HG03095 (cell line): Measurements from ENCODE around the gene CYP26A1.

Source experiments
- ATAC-seq: cut with Tn5 transposase; IDR thresholded peaks from one replicate; pipeline ENCODE4 v1.9.1; 2021; ENCODE audit warnings: moderate library complexity; ENCODE audit not compliant: unreplicated experiment

Gene CYP26A1

DNA sequence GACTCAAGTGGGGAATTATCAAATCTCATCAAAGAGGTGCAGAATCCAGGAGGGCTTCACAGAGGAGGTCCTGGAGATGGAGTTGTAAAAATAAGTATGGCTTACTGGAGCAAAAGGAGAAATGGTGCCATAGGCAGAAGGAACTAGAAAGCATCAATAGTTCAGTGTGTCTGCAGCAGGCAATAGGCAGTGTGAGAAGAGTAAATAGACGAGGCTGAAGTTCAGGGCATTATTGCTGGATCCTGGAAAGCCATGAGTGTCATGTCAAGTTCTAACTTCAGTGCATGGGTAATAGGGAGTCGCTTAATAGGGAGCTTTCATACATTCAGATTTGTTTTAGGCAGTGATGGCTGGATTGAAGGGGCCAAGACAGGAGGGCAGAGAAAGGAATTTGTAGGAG is 39.3 kb downstream of the CYP26A1 start:
- ATAC-seq: no peak

DNA sequence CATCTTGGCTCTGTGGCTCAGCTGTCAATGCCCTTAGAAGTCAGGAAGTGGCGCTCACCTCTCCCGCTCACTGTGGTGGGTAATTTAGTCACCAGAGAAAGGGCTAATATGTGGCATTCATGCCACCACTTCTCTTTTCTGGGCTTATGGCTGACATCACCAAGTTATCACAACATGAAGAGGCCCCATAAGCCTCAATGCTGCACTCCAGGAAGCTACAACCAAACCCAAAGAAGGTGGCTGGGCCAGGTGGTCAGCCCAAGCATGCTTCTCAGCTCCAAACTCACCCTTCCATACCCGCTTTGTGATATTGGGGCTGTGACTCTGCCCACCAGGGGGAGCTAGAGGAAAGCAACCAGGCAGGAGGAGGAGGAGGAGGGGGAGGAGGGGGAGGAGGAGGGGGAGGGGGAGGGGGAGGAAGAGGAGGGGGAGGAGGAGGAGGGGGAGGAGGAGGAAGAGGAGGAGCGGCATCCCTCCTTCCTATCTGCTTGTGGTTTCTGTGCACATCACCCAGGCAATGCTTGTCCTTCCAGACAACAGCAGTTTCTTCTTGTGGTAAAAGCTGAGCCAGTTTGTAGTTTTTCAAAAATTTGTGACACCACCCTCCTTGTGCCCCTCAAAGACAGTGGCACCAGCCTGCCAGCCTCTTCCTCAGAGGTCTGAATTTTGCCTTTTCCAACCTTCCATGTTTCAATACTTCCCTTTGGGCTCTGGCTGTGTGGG is 42.1 kb downstream of the CYP26A1 start:
- ATAC-seq: peak; percentile 60

DNA sequence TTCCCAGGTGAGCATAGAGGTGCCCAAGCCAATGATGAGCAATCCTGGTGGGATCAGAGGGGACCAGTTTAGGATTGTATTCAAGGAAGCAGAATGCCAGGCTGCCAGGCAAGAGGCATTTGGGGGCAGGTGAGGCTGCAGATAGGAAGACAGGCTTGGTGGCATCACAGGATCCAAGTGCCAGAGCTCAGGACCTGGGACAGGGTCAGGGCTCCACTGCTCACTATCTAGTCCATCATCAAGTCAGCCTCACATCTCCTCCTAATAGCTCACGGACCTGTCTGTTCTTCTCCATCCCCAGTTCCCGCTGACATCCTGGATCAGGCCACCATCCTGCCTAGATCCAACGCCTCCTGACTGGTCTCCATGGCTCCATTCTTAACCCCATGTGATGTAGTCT is 47.6 kb downstream of the CYP26A1 start:
- no peak for ATAC-seq

DNA sequence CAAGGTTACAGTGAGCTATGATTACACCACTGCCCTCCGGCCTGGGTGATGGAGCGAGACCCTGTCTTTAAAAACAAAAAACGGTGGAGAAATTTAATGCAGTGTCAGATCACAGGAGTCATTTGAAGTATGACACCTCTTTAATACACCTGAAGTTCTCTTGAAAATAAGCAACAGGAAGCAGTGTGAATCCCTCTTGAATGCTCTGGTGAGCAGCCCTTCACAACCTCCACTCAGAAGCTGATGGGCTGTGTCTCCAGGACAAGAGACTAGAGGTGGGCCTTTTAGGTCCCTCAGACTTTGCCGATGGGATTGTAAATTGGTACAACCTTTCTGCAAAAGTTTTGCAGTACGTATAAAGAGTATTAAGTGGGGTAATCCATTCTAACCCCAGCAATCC is 50.1 kb downstream of the CYP26A1 start:
- no peak for ATAC-seq

DNA sequence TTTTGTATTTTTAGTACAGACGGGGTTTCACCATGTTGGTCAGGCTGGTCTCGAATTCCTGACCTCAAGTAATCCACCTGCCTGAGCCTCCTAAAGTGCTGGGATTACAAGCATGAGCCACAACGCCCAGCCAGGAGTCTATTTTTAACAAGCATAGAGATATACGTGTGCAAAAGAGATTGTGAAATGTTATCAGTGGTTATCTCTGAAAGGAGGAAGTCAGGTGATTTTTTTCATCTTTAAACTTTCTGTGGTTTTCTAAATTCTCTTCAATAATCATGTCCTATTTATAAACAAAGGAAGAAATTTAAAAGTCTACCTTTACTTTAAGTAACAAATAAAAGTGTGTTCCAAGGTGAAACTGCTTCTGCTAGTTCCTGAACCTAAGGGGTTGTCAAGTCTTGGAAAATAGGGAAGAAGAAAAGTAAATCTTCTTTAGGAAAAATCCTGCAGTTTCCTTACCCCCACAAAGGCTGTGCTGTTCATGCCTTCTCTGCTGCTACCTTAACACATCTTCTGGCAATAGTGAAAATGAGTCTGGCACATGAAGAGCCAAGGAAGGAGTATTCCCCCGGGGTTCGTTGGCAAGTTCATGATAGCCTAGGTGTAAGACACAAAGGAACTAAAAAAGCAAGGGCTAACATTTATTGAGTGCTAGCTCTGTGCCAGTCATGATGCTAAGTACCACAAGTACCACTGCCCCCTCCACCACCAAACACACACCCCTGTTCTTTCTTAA is 51.1 kb downstream of the CYP26A1 start:
- ATAC-seq: no peak

DNA sequence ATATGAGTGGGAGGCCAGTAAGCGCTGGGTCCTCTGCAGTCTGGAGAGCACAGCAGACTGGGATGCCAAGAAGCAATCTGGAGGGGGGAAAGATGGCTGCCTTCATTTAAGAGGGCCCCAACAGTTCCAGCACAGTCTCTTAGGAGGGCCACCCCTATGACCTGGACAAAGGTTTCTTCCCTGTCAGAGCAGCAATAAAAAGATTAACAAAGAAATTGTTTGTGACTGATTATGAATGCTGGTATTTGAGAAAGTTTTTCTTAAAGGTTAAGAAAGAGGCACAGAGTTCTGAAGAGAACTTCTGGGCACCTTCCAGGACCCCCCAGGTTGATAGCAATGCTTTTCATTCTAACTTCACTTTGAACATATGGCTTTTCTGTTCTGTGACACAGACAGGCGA is 52.3 kb downstream of the CYP26A1 start:
- no peak for ATAC-seq

DNA sequence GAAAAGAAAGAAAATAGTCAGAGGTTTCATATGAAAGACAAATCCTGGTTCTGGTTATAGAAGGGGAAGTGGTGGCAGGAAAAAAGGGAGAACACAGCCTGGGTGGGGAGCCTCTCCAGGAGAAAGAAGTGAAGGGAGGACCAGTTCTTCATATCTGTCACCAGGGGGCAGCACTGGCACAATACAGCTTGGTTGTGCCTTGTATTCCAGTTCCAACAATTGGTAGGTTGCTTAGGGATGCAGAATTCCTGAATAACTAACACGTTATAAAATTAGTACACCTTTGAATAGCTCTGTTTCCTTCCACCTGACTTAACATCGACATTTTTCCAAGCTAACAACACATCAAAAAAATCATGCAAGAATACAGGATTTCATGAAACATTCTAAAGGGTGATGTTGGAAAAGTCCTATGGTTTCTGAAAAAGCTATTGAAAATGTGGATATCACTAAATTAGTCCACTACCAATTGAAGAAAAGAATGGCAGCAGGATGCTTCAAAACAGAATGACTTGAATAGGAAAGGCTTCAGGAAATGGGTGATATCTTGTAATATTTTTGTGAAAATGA is 52.9 kb downstream of the CYP26A1 start:
- ATAC-seq: no peak
